Activated CD4-positive, alpha-beta T cell treated with anti-CD3 and anti-CD28 coated beads for 4 hours (primary cell): ENCODE results near the gene RXRA.

Experiments
- DNase-seq, 2 donors: peaks; one replicate each; pipeline ENCODE4 v3.0.0-alpha.2; 2020

The RXRA gene

GRCh38 chr9:134477927-134478326 lies 151.7 kb downstream of the RXRA start:
- DNase-seq, result no peak

GRCh38 chr9:134481762-134482161 lies 155.5 kb downstream of the RXRA start:
- no peak for DNase-seq

GRCh38 chr9:134482226-134482625 lies 156.0 kb downstream of the RXRA start:
- no peak for DNase-seq

- DNase-seq, result no peak
Measured at GRCh38 chr9:134483361-134484184, 157.3 kb downstream of the RXRA start.

- no peak for DNase-seq
Measured at GRCh38 chr9:134484479-134484878, 158.2 kb downstream of the RXRA start.

- no peak for DNase-seq
Measured at GRCh38 chr9:134485653-134486052, 159.4 kb downstream of the RXRA start.

- no peak for DNase-seq
Measured at GRCh38 chr9:134486143-134486591, 159.9 kb downstream of the RXRA start.

- no peak for DNase-seq
Measured at GRCh38 chr9:134486596-134486995, 160.3 kb downstream of the RXRA start.
